ENCODE data around the gene NEAT1. TPM values are rescaled to one million over a fixed set of nuclear protein-coding genes. Genes with fewer than 3 reads are reported as not detected.
A peak's percentile ranks its signal among the peaks of the same experiment; 100 is the strongest.

NEAT1 gene
- total and polyA plus RNA-seq, 9 of the 15 experiments (the other 6 are each of a cell fraction or from before 2014, with no cell fraction given), result 20.1 to 389 (median 62.8) TPM

- no peak for TF ChIP-seq CHD7 (IDR thresholded peaks at IDR 0.05; ENCODE audit: low read depth, low read length)
- TF ChIP-seq HOMEZ (CRISPR knock-in tag; IDR thresholded peaks at IDR 0.05), result no peak
- TF ChIP-seq, protein P1, sequence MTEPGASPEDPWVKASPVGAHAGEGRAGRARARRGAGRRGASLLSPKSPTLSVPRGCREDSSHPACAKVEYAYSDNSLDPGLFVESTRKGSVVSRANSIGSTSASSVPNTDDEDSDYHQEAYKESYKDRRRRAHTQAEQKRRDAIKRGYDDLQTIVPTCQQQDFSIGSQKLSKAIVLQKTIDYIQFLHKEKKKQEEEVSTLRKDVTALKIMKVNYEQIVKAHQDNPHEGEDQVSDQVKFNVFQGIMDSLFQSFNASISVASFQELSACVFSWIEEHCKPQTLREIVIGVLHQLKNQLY (CRISPR knock-in tag; conservative IDR thresholded peaks at IDR 0.05), result peak in 1 of 2 experiments; percentile 92; a peak in 2 of 4 replicates
- TF ChIP-seq NONO (IDR thresholded peaks at IDR 0.05; ENCODE audit: low read depth in 2 of 2, low read length in 1 of 2), result no peak; a peak in 1 of 4 replicates
- TF ChIP-seq SNIP1 (IDR thresholded peaks at IDR 0.05; ENCODE audit: low read depth), result no peak
- TF ChIP-seq KDM2B (CRISPR knock-in tag; IDR thresholded peaks at IDR 0.05), result no peak
- no peak for TF ChIP-seq SRSF9 (IDR thresholded peaks at IDR 0.05; ENCODE audit: borderline replicate concordance, low read depth, low read length)
- TF ChIP-seq MTA3 (IDR thresholded peaks at IDR 0.05; ENCODE audit: borderline replicate concordance), result 0 out of 2 replicates have a peak, but pooled peaks have one; percentile 41
- TF ChIP-seq ZNF644 (tag; IDR thresholded peaks at IDR 0.05; ENCODE audit: low read depth), result no peak
- peak; percentile 71; the same call in 1 of the 2 replicates for TF ChIP-seq ZNF717 (CRISPR knock-in tag; IDR thresholded peaks at IDR 0.05)
- TF ChIP-seq HNRNPUL1 (IDR thresholded peaks at IDR 0.05; ENCODE audit: low read length), result peak; percentile 89
- peak; percentile 82 for TF ChIP-seq KDM5B (IDR thresholded peaks at IDR 0.05; ENCODE audit: insufficient replicate concordance, low read depth, low read length)
- TF ChIP-seq ZNF707 (CRISPR knock-in tag; conservative IDR thresholded peaks at IDR 0.05), result no peak
Measured at GRCh38 chr11:65427691-65428577, 5.3 kb downstream of the NEAT1 start (continued).

Measured in K562 (cell line).